GM18907 (cell line): ENCODE measurements around the gene MAN1C1.

Experiments
- ATAC-seq: cut with Tn5 transposase; IDR thresholded peaks from one replicate; pipeline ENCODE4 v1.9.1; 2021; ENCODE audit warnings: mild to moderate bottlenecking, moderate library complexity; ENCODE audit not compliant: unreplicated experiment

The MAN1C1 gene

GRCh38 chr1:25616095-25616986 is at the start of gene MAN1C1:
MAN1C1 (plus strand) TSS chr1:25616791; CDS start chr1:25617798, 1,007 bp downstream.
- peak; percentile 54 for ATAC-seq

DNA sequence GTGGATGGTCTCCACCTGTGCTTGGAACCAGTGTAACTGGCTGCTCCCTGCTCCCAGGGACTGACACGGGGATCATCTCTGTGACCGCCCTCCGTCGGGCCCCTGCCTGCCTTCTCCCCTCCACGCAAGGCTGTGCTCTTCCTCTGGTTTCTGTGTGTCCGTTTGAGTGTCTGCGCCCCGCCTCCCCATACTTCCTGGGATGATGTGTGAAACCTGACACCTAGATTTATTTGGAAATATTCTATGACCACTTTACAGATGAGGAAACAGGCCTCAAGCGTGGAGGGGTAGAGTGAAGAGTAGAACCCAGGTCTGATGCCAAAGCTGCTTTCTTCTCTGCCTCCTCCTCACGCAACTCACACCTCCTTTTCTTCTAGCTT is 48.9 kb upstream of the MAN1C1 start:
- no peak for ATAC-seq

DNA sequence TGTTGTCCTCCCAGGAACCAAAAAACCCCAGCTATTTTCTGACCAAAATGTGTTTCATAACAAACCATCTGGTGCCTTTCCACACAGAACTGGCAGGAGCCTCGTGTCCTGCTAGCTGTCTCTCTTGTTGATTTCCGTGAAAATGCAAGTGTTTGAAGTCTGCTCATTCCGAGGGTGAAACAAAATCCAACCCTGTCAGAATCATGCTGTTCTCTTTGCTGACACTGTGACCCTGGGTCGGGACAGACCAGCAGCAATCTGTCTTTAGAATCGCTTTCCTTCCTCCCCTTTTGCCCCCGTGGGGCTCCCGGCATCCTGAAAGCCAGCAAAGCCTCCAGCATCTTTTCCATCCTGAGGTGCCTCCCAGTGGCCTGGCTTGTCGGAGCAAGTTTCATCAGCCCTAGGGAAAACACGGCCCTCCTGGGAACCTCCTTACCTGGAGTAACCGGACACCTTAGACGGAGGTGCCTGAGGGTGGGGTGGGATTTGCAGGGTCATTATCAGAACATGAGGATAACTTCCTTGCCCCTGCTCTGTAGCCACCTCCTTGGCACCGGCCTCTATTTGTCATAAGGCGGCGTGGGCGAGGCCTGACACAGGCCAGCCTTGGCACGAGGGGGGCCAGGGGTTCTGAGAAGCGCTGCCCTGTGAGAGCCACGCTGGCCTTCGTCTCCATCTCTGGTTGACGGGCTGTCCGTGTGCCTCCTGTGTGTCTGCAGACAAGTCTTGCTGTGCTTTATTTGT is 48.3 kb upstream of the MAN1C1 start:
- no peak for ATAC-seq

GRCh38 chr1:25568834-25569596 is 47.6 kb upstream of the MAN1C1 start:
- no peak for ATAC-seq

DNA sequence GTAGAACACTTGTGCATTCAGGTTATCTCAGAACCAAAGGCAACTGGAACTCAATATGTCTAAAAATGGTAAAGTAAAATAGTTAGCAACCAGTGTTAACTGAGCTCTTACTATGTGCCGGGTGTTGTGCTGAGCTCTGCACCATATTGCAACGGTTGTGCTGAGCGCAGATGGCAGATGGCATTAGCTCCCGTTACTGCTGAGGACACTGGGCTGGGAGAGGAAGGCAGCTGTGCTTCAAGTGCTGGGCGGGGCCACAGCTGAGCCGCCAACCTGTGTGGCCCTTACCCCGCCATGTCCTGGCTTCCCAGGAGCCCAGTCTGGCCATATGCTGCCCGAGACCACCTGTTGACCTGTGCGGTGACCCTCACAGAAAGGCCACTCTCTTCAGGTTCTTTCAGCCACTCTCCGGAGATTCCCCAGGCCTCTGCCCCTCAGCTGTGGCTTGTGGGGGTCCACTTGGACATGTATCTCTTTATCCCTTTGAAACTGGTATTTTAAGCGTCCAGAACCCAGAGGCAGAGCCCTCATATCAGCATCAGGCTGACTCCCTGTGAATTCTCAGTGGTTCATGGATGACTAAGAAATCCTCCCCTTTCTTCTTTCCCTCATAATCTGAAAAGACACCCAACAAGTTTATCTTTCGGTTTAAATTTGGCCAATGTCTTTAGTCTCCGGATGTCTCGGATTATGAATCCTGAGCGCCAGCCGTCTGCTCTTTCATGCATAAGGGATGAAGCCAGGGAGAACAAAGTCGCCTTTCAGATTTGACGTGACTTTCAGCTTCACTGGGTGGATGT is 46.8 kb upstream of the MAN1C1 start:
- no peak for ATAC-seq

GRCh38 chr1:25570798-25571521 is 45.6 kb upstream of the MAN1C1 start:
- ATAC-seq: no peak

GRCh38 chr1:25571522-25571970 is 45.0 kb upstream of the MAN1C1 start:
- no peak for ATAC-seq

DNA sequence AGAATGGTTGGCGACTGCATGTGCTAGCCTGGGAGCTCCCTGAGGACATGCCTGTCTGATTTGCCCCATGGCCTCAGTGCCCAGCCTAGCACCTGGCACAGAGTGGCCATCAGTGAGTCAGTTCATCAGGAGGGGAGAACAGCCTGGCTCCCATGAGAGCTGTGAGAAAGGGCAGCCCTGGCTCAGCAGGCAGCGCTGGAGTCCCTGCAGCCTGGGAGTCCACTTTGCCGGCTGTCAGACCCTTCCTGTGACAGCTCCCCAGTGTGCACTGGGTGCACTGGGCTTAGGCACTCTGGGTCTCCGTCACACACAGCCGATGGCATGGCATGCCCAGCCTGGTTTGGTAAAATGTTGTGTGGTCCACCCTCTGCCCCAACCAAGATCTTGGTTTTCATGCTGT is 44.5 kb upstream of the MAN1C1 start:
- ATAC-seq: no peak

DNA sequence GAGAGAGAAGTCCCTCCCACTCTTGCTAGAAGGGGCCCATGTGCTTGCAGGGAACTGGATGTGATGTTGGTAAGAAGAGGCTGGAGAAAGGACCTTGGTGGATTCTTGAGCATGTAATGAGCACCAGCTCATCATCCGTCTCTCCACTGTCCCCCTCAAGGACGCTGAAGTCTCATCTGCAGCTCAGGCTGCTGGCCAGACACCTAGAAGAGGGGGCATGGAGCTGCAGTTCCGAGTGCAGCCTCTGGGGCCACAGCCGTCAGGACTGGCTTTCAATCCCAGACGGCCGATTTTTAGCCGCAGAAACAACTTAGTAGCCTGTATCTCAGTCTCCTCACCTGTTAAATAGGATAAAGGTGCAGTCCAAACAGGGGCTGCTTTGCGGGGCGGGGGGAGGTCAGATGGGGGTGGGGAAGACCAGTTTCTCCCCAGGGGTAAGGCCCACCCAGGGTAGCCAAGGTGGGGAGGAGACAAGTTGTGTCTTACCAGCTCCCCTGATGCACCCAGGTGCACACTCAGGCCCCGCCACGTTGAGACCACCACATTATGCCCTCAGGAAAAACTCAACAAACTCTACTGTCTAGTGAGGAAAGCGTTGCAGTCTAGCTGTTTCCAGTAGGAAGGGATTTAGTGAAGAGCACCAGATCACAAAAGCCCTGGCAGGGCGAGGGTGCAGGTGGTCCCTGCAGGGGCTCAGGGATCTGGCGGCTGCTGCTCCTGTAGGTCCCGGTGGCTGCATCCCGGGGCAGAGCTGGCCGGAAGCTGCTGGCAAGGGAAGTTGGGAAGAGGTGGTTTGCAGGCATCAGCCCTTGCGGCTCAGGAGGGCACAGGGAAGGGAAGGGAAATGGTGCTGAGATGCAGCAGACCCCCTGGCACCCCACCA is 43.6 kb upstream of the MAN1C1 start:
- ATAC-seq: no peak

GRCh38 chr1:25573591-25573930 is 43.0 kb upstream of the MAN1C1 start:
- no peak for ATAC-seq

- ATAC-seq: no peak
Observed at GRCh38 chr1:25573961-25574360, 42.6 kb upstream of the MAN1C1 start.

DNA sequence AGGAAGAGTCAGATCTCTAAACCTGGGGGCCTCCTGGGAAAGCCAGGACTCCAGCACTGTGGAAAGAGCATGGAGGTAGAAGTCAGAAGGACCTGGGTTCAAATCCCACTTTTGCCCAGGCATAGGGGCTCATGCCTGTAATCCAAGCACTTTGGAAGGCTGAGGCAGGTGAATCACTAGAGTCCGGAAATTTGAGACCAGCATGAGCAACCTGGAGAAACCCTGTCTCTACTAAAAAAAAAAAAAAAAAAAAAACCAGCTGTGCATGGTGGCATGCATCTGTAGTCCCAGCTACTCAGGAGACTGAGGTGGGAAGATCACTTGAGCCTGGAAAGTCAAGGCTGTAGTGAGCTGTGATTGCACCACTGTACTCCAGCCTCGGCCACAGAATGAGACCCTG is 41.4 kb upstream of the MAN1C1 start:
- ATAC-seq: no peak

DNA sequence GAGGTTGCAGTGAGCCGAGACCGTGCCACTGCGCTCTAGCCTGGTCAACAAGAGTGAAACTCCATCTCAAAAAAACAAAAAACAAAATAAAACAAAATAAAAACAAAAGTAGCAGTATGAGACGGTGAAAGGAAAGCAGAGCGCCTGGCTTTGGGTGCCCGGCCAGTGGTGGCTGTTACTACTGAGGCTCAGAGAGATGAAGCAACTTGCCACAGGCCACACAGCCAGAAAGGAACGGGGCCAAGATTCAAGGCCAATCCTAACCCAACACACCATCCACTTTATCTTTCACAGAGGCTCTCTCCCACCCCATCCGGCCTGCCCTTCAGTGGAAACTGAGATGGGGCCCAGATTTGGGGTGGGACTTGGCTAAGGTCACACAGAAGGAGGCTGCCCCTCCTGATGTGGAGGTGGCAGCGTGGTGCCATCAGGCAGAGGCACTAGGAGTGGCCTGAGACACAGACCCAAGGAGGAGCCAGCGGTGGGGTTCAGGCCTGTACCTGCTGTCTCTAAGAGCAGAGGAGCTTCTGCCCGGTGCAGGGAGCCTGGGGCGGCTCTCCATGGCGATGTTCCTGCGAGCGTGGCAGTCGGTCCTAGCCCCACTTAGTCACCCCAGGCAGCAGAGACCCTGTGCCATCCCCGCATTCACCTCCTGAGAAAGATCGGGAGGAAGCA is 40.0 kb upstream of the MAN1C1 start:
- ATAC-seq: no peak

DNA sequence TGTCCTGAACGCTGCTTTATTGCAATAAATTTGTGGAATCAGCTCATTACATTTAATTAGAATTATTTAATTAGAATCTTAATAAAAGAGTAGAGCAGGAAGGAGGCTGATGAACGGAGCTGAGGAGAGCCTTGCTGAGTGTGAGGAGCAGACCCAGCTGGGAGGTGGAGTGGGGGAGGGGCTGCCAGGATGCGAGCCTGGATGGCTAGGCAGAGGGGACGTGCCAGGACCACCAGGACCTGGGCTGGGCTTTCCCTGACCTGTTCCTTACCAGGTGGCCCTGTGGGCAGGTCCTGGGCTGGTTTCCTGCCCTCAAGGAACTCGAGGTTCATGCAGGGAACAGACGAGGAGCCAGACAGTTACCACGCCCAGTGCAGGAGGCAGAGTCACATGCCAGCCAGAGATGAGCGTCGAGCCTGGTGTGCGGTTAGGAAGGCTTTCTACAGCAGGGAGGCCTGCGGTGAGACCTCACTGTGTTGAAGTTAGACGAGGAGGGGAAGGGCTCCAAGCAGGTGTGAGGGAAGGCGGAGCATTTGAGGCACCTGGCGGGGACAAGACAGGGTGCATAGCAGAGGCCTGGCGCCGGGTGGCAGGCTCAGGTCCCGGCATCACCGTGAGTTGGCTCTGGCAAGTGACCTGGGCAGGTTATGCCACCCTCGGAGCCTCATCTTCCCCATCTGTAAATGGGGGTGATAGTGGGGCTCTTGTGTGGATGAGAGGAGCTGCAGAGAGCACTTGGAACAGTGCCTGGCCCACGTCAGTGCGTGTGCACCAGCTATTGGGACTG is 39.3 kb upstream of the MAN1C1 start:
- no peak for ATAC-seq

DNA sequence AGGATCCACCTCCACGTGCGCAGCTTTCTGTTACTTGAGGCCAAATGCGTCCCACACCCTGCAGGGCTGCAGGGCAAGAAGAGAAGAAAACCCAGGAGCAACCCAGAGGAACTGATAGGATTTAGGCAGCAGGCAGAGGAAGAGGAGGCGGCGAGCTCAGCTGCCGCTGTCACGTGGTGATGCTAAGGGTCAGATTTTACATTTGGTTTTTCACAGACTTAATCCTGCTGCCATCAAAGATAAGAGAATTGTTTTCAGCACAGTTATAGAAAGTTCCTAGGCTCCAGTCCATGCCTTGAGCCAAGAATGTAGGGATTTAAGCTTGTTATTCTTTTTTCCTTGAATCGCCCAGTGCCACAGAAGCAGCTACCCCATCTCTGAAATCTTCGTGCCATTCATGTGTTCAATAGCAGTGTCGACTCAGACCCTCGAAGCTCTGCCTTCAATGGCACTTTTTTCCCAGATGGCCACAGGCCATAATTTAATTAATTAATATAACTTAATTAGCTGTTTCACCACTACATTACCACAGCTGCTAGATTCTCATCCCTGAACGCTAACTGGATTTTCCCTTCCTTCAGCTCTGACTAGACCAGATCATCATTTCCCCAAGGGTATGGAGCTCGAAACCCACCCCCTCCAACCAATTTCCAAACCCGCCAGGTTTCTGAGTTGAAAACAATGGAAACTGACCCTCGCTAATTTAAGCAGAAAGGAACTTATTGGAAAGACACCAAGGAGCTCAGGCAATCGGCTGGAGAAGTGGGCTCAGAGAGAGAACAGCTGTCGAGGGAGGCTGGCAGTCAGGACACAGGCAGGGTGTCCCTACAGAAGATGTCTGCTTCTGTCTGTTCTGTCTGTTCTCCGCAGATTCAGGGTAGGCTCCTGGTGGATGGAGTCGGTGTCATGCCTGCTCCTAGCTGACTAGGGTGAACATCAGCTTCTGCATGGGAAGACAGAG is 37.0 kb upstream of the MAN1C1 start:
- ATAC-seq: no peak

DNA sequence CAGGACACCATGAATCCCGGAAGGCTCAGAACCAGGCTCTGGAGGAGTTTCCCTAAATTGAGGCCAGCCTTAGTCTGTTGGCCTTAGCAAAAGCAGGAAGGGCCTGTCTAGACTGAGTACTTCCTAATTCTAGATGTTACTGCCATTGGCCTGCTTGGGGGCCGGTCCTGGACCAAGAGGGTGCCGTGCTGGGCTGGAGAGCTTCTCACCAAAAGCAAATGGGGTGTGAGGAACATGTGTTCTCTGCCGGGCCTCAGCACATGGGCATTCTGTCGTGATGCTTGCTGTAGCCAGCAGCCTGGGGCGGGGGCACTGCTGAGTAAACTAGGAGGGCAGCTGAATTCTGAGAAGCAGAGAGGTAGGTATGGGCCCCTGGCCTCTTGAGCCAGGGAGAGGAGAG is 35.7 kb upstream of the MAN1C1 start:
- ATAC-seq: no peak

- no peak for ATAC-seq
Observed at GRCh38 chr1:25581764-25582163, 34.8 kb upstream of the MAN1C1 start.
